MCF 10A (cell line): Measurements from ENCODE around the gene RRAD. TPM values are rescaled to one million over a fixed set of nuclear protein-coding genes. Genes with fewer than 3 reads are reported as not detected.

Experiments
- BruUV-seq: library from RNA; stranded (reverse); fragments of 400-500 nt; replicated peaks from 2 replicates; lab custom pipeline; 2021; lab: Mats Ljungman, UMichigan
- CTCF ChIA-PET: fragments of 300-600 bp; sonication (Branson Sonifier 250); formaldehyde crosslinking; extraction: SDS; loops from one replicate; lab custom pipeline; 2021; ENCODE audit warnings: antibody characterized with exemption, inconsistent platforms; lab: Yijun Ruan, JAX
- POLR2A ChIA-PET: fragments of 300-600, 350-650 bp; sonication (Branson Sonifier 250); formaldehyde crosslinking; extraction: SDS; loops from one replicate; lab custom pipeline; 2020; ENCODE audit warnings: antibody characterized with exemption, inconsistent platforms; lab: Yijun Ruan, JAX
- DNase-seq: peaks from one replicate; pipeline ENCODE4 v3.0.0-alpha.2; 2018; ENCODE audit not compliant: unreplicated experiment
- H3K27ac Mint-ChIP-seq: one replicate; pipeline ENCODE4 v1.8.0; 2022; ENCODE audit warnings: mild to moderate bottlenecking, low read depth, mixed read lengths; ENCODE audit not compliant: unreplicated experiment
- H3K27me3 Mint-ChIP-seq: one replicate; pipeline ENCODE4 v1.8.0; 2022; ENCODE audit warnings: mixed read lengths; ENCODE audit not compliant: insufficient read depth, unreplicated experiment
- H3K36me3 Mint-ChIP-seq: one replicate; pipeline ENCODE4 v1.8.0; 2022; ENCODE audit warnings: mild to moderate bottlenecking, moderate library complexity, mixed read lengths; ENCODE audit not compliant: insufficient read depth, unreplicated experiment
- H3K4me1 Mint-ChIP-seq: one replicate; pipeline ENCODE4 v1.8.0; 2022; ENCODE audit warnings: mixed read lengths; ENCODE audit not compliant: insufficient read depth, unreplicated experiment
- H3K4me3 Mint-ChIP-seq: one replicate; pipeline ENCODE4 v1.8.0; 2022; ENCODE audit warnings: mild to moderate bottlenecking, moderate library complexity, mixed read lengths; ENCODE audit not compliant: unreplicated experiment
- H3K9me3 Mint-ChIP-seq: one replicate; pipeline ENCODE4 v1.8.0; 2022; ENCODE audit warnings: mixed read lengths; ENCODE audit not compliant: unreplicated experiment
- intact Hi-C: fragments of 100-400 bp; cut with micrococcal nuclease; formaldehyde crosslinking; loops from 2 replicates; pipeline ENCODE4 v1.14.1; 2022
- total RNA-seq: library from RNA; stranded (reverse); gene quantifications from 2 replicates; pipeline ENCODE4 v1.2.3, GENCODE V29; 2022
- TF ChIP-seq, protein P1 (sequence below): fragments of 200-600 bp; IDR thresholded peaks from one replicate; pipeline ENCODE4 v1.8.0; 2022; ENCODE audit warnings: antibody characterized with exemption, mild to moderate bottlenecking; ENCODE audit not compliant: unreplicated experiment

RRAD gene
- total RNA-seq, 1 experiment from 2014 or later: not detected

- H3K27ac Mint-ChIP-seq: no peak overlapping the region
- intact Hi-C loops: loop anchor here (10.0 kb wide), 1 partner anchor 64 kb away; no protein-coding TSS in a partner anchor
- CTCF ChIA-PET: interaction anchor here (0.6 to 1.3 kb wide), 5 partner anchors 55 to 247 kb away, joined by 3 to 4 read pairs (median 3); no protein-coding TSS in a partner anchor
- no TSS peak for BruUV-seq
- peaks cover 28% of the 10 kb centered on the region for H3K4me1 Mint-ChIP-seq
- no peaks in the 10 kb centered on the region for H3K36me3 Mint-ChIP-seq
- H3K27me3 Mint-ChIP-seq: no peaks in the 10 kb centered on the region
- POLR2A ChIA-PET: no interaction called here
- TF ChIP-seq, protein P1, sequence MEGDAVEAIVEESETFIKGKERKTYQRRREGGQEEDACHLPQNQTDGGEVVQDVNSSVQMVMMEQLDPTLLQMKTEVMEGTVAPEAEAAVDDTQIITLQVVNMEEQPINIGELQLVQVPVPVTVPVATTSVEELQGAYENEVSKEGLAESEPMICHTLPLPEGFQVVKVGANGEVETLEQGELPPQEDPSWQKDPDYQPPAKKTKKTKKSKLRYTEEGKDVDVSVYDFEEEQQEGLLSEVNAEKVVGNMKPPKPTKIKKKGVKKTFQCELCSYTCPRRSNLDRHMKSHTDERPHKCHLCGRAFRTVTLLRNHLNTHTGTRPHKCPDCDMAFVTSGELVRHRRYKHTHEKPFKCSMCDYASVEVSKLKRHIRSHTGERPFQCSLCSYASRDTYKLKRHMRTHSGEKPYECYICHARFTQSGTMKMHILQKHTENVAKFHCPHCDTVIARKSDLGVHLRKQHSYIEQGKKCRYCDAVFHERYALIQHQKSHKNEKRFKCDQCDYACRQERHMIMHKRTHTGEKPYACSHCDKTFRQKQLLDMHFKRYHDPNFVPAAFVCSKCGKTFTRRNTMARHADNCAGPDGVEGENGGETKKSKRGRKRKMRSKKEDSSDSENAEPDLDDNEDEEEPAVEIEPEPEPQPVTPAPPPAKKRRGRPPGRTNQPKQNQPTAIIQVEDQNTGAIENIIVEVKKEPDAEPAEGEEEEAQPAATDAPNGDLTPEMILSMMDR: no peak
- H3K9me3 Mint-ChIP-seq: no peaks in the 10 kb centered on the region
- DNase-seq: no peak
- H3K4me3 Mint-ChIP-seq: no peak overlapping the region
Observed at GRCh38 chr16:66950437-66950836, 25.1 kb upstream of the RRAD start.

DNA sequence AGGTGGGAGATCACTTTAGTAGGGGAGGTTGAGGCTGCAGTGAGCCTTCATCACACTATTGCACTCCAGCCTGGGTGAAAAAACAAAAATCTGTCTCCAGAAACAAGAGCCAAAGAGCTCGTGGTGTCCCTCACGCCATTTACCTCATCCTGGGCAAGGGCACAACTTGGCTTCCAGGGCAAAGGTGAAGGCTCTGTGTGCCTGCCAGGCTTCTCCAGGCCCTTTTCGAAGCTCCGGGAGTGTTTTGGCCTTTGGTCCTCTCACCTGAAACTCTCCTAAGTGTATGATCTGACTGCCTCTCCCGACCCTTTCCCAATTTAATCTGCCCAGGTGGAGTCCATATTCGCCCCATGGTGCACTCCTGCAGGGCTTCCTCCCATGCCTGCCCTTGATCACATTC is 24.1 kb upstream of the RRAD start:
- Mint-ChIP-seq H3K4me1 (peaks cover 28% of the 10 kb centered on the region), H3K9me3 (no peaks in the 10 kb centered on the region), H3K27me3 (no peaks in the 10 kb centered on the region), H3K4me3 (no peak overlapping the region), H3K36me3 (no peaks in the 10 kb centered on the region), H3K27ac (no peak overlapping the region)
- TF ChIP-seq, protein P1: no peak
- ChIA-PET POLR2A (no interaction called here), CTCF (interaction anchor here (0.6 to 1.3 kb wide), 5 partner anchors 16 to 248 kb away, joined by 3 read pairs; partner anchors contain the start of gene CIAO2B)
- BruUV-seq: no TSS peak
- intact Hi-C loops: no loop called here
- no peak for DNase-seq

DNA sequence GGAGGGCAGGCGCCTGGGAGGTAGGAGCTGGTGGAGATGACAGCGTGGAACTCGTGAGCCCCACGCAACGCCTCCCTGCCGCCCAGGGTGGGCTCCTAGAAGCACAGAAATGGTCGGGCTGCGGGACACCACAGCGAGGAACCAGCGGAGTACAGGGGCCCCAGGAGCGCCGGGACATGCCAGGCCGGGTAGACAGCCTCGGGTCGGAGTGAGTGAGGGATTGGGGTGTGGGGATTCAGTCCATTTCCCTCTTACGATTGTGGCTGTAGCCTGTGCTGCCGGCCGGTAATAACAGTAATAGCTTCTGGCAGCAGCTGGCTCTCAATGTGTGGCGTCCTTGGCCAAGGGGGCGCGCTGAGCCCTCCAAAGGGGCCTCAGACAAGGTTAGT is 23.5 kb upstream of the RRAD start:
- H3K9me3 Mint-ChIP-seq: no peaks in the 10 kb centered on the region
- TF ChIP-seq, protein P1: no peak
- no peak for DNase-seq
- no peaks in the 10 kb centered on the region for H3K27me3 Mint-ChIP-seq
- CTCF ChIA-PET: interaction anchor here (0.7 to 1.3 kb wide), 3 partner anchors 15 to 159 kb away, joined by 3 read pairs; partner anchors contain the start of gene CIAO2B
- peaks cover 24% of the 10 kb centered on the region for H3K4me1 Mint-ChIP-seq
- H3K36me3 Mint-ChIP-seq: peaks cover 3% of the 10 kb centered on the region
- POLR2A ChIA-PET: no interaction called here
- H3K27ac Mint-ChIP-seq: no peak overlapping the region
- H3K4me3 Mint-ChIP-seq: peak overlapping the region; percentile 68
- intact Hi-C loops: no loop called here
- no TSS peak for BruUV-seq

- Mint-ChIP-seq H3K9me3 (no peaks in the 10 kb centered on the region), H3K27ac (no peak overlapping the region), H3K4me1 (peaks cover 21% of the 10 kb centered on the region), H3K4me3 (peak overlapping the region; percentile 68), H3K27me3 (no peaks in the 10 kb centered on the region), H3K36me3 (peaks cover 8% of the 10 kb centered on the region)
- ChIA-PET POLR2A (interaction anchor here (0.7 to 3.0 kb wide), 6 partner anchors 15 to 533 kb away, joined by 3 to 20 read pairs (median 4); partner anchors contain the start of genes ATP6V0D1 and CIAO2B), CTCF (interaction anchor here (0.9 to 7.0 kb wide), 2 partner anchors 11 to 54 kb away, joined by 4 to 66 read pairs; no protein-coding TSS in a partner anchor)
- BruUV-seq: no TSS peak
- intact Hi-C loops: no loop called here
- DNase-seq: no peak
- TF ChIP-seq, protein P1: no peak
Observed at GRCh38 chr16:66948134-66948836, 22.9 kb upstream of the RRAD start.
